PC-9 (cell line): ENCODE data around the gene SLC26A11.
"Not testable (repeated sequence)": the region's sequence is repeated elsewhere in the genome, so short reads cannot be mapped to it uniquely, and the experiment has no call there.

Experiments used
- CTCF ChIP-seq: fragments of 200-600 bp; sonication (generic); conservative IDR thresholded peaks from 2 replicates; pipeline ENCODE4 v1.6.1; 2017; ENCODE audit warnings: mixed run types, antibody characterized with exemption, mild to moderate bottlenecking, moderate library complexity
- EZH2 ChIP-seq: fragments of 200-600 bp; sonication (generic); IDR thresholded peaks from 2 replicates; pipeline ENCODE4 v1.8.0; 2017; ENCODE audit warnings: antibody characterized with exemption, low read depth

GRCh38 chr17:80275857-80276256, 55.6 kb downstream of the SLC26A11 start:
- TF ChIP-seq CTCF, EZH2: not testable (repeated sequence)
